GM18868 (cell line): ENCODE measurements around the gene PDIA2.

Experiments used
- ATAC-seq: cut with Tn5 transposase; IDR thresholded peaks from one replicate; pipeline ENCODE4 v1.9.1; 2021; ENCODE audit warnings: mild to moderate bottlenecking, moderate library complexity; ENCODE audit not compliant: unreplicated experiment

The PDIA2 gene

DNA sequence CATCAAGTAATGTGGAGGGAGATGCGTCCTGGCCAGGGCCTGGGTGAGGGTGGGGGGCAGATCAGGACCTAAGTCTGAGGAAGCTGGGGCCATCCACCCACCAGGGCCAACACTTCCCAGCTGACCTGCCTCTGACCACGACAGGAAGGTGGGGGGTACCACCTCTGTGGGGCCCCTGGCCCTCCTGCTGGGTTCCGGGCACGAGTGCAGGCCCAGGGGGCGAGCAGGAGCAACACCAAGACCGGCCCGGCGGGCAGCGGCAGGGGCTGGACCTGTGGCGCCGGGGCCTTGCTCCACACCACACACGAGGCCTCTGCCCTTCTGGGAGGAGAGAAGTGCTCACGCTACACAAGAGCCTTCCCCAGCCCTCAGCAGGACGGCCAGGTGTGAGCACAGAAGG lies 13.3 kb downstream of the PDIA2 start:
- no peak for ATAC-seq

DNA sequence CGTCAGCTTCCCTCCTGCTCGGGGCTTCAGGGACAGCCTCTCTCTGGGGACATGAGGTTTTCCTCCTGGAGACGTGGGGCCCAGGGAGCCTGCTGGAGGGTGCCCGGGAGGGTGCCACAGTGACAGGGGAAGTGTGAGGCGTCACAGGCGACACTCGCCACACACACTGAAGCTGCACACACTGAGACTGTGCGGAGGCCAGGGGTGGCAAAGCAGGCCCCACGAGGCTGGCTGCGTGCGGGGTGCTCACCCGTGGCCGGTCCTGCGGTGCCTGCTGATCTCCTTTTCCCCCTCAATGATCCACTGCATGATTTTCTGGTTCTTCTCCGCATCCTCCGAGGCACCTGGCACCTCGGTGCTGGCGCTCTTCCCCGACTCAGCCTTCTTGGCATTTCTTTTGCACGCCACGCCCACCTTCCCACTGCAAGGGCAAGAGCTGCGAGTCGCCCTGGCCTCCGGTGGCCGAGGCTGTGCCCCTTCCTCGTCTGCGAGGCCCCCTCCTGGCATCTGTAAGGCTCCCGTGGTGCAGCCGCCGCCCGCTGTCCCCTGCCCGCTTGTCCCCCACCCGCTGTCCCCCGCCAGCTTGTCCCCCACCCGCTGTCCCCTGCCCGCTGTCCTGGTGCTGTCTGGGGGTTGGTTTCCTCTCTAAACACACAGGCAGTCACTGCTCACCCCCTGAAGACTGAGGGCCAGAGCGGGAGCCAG lies 14.0 kb downstream of the PDIA2 start:
- ATAC-seq, result no peak

GRCh38 chr16:297832-298231 lies 14.9 kb downstream of the PDIA2 start:
- no peak for ATAC-seq

DNA sequence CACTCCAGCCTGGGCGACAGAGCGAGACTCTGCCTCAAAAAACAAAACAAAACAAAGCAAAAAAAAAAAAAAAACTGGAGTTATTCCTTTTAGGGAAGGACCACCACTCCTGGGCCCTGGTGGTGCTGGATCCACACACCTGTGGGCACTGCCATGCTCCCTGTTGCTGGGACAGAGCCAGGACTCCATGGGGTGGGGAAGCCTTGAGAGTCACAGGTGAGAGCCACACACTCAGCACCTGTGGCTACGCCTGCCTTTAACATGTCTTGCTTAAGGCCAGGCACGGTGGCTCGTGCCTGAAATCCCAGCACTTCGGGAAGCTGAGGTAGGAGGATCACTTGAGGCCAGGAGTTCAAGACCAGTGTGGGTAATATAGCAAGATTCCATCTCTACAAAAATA lies 18.3 kb downstream of the PDIA2 start:
- no peak for ATAC-seq

GRCh38 chr16:301950-302349 lies 19.0 kb downstream of the PDIA2 start:
- ATAC-seq, result no peak

DNA sequence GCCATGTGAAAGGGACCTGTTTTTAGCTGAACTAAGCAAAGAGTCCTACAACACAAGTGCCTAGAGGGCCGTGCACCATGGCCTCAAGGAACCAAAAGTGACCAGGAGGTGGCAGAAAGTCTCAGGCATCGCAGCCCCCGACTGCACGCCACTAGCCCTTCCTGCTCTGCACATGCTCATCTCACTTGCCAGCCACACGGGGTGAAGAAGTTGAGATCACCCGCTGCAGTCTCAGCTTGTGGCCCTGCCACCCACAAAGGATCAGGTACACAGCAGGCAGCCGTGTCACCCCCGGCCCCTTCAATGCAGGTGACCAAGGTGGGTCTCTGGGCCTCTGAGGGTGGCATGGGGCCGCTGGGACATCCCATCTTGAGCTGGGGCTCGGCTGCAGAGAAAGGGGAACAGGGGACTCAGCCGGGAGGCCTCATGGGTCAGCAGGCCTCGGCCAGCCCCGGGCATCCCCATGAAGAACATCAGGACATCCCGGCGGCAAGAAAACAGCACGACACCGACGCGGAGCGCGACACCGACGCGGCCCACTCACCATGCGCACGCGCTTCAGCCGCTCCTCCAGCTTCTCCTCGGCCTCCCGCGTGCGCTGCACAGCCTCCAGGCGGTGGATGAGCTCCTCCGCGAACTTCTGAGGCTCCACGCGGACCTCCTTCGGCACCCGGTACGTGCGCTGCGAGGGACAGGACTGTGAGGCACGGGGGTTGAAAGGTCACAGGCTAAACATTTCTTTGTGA lies 21.0 kb downstream of the PDIA2 start:
- ATAC-seq, result no peak

DNA sequence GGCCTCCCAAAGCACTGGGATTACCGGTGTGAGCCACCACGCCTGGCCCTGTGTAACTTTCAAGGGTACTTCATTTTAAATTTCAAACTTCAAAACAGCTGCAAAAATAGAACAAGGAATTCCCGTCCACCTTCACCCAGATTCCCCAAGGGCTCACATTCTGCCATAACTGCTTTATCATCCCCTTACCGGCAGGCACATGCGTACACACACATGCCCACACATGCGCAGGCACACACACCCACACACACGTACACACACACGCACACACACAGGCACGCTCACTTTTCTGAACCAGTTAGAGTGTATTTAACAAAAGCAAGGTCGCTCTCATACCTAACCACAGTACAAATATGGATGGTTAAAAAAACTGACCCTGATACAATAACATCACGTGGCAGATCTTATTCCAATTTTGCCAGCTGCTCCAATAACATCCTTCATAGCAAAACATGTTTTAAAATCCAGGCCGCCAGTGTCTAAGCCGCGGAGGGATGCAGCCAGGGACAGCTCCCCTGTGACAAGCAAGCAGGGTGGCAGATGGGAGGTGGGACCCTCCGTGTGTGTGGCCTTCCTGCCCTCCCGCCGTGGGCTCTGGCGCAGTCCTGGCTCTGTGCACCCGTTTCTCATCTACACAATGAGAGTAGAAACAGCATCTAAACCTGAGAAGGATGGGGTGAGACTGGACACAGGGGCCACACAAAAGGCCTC lies 23.1 kb downstream of the PDIA2 start:
- ATAC-seq, result no peak

DNA sequence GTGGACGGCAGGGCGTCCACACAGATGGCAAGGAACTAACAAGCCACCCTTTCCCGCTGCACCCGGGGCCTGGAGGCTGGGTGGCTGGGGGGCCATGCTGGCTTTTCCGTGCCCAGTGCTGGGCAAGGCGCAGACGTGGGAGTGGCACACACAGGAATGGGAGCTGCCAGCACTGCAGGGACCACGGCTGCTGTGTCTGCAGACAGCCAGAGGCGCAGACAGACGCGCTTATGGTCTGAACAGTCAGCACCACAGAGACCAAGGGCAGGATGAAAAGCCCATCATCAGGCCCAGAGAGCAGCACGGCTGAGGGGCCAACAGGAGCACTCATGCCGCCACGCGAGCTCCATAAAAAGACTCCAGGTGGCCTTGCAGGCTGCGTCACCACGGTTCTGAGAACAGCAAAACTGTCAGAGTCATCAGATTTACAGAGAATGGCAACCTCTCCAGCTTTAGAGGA lies 24.0 kb downstream of the PDIA2 start:
- ATAC-seq, result no peak

DNA sequence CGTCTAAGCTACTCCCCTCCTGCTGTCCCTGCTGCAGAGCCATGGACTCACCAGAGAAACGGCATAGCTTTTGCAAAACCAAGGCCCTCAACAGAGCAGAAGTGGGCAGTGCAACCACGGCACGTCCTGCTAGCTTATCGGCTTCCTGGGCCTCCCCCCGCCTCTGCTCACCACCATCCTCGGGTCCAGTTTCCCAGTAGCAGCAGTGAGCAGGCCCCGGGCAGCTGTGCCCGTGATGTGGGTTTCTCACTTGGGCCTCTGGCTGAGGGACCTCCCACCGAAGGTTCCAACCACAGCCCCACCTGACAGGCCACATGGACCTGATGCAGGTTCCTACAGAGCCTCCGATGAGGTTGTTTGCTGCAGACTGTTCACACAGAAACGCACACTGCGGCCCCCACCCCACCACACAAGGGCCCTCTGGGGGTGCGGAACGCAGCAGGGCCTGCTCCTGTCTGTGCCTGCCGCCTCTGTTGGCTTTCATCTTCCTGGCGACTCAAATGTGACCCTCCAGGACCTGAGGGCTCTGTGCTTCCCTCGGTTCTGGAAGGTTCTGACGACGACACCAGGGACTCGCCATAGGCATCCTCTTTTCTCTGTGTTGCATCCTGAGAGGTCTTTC lies 24.8 kb downstream of the PDIA2 start:
- no peak for ATAC-seq

- no peak for ATAC-seq
Measured at GRCh38 chr16:309476-309875, 26.5 kb downstream of the PDIA2 start.

DNA sequence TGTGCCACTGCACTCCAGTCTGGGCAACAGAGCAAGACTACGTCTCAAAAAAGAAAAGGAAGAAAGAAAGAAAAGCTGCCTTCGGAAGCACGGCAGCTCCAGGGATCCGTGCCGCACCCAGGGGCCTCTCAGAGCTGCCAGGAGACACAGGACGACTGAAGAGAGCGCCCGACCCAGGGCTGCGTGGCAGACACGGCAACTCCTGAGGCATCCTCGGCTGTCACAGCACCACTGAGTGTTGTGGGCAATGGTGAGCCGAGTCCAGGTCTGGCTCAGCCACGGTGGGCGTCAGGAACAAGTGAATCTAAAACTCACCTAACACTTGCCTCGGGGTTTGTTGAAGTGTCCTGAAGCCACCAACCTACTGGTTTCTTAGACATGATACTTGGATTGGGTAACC lies 28.8 kb downstream of the PDIA2 start:
- no peak for ATAC-seq

- ATAC-seq, result no peak
Measured at GRCh38 chr16:314351-314750, 31.4 kb downstream of the PDIA2 start.

DNA sequence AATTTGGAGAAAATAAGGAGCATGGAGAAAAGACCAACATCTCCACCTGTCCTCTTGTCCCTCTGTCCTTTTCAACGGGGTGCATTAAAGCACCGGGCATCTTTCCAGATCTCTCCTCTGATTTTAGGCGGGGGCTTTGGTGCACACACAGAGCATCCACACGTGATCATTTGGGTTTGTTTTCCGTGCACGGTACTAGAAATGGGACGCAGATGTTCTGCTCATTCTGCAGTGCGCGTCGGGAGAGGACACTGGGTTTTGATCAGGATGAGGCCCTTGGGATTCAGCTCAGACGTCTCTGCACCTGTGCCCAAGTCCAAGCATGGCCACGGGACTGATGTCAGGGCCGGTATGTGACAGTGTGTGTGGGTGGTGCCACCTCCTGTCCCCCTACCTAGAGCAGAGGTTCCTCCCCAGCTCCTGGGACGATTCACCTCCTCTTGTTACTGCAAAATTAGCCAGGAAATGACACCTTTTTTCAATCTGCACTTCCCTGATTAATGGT lies 31.9 kb downstream of the PDIA2 start:
- no peak for ATAC-seq

GRCh38 chr16:316741-317464 lies 33.9 kb downstream of the PDIA2 start:
- ATAC-seq, result no peak

GRCh38 chr16:317583-317982 lies 34.6 kb downstream of the PDIA2 start:
- ATAC-seq, result no peak

- no peak for ATAC-seq
Measured at GRCh38 chr16:318628-319027, 35.7 kb downstream of the PDIA2 start.

DNA sequence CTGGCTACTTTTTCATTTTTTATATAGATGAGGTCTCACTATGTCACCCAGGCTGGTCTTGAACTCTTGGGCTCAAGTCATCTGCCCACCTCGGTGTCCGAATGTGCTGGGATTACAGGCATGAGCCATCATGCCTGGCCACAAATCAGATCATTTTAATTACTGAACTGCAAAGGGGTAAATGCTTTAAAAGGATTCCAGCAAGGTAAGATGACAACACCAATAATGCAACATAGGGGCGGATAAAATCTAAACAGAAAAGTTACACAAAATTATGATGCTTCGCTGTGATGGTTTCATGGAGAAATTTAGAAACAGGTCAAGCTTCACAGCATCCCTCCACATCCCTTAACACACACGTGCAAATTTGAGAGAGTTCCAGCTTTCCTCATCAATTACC lies 37.2 kb downstream of the PDIA2 start:
- ATAC-seq, result no peak

GRCh38 chr16:321532-321931 lies 38.6 kb downstream of the PDIA2 start:
- ATAC-seq, result no peak

DNA sequence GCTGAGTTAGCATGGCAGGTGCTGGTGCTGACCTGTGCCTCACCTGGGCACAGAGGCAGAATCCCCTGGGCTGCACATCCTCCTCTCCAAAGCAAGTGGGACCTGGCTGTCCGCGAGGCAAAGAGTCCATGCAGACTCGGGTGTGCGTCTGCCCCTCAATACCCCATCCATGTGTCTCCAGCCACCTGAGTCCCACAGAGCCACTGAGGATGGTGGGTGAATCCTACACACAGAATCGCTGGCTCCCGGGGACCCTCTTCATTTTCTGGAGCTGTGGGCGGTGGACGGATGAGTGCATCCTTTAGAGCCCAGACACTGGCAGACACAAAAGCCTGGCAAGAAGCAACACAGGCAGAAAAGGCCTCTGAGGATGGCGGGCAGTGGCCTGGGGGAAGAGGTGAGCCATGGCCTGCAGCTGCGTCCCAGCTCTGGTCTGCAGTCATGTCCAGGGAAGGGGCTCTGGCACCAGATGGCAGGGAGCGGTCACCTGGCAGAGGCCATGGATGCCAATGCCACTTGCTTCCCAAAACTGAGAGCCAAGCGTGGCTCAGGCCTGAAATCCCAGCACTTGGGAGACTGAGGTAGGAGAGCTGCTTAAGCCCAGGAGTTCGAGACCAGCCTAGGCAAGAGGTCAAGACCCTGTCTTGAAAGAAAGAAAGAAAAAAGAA lies 39.6 kb downstream of the PDIA2 start:
- no peak for ATAC-seq

- no peak for ATAC-seq
Measured at GRCh38 chr16:324201-324450, 41.2 kb downstream of the PDIA2 start.
